ENCODE measurements around the gene RAB5B. TPM values are rescaled to one million over a fixed set of nuclear protein-coding genes. Genes with fewer than 3 reads are reported as not detected.

The RAB5B gene
- total RNA-seq, 1 donor from 2014 or later, result 150 TPM

DNA sequence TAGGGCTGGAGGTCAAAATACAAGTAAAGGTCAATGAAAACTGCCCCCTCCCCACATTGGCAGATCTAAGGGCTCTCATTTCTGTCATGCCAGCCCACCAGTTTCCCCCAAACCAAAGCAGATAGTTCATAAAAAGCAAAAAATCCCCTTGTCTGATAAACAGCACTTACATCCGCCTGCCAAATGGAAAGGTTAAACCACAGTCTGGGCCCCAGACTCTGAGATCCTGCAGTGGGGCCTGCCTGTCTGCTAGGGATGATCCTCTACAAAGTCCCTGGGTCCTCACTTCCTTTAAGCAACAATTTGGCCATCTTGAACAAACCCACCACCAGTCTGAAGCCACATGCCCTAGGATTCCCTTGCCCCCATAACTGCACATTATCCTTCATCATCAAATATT, 58.1 kb downstream of the RAB5B start:
- no peak overlapping the region for H3K4me3 ChIP-seq
- H3K27ac ChIP-seq, result no peak overlapping the region
- ATAC-seq (no peak), DNase-seq (no peak)
- peaks cover 9% of the 10 kb centered on the region for H3K4me1 ChIP-seq
- H3K27me3 ChIP-seq, result no peaks in the 10 kb centered on the region
- TF ChIP-seq, protein P1, sequence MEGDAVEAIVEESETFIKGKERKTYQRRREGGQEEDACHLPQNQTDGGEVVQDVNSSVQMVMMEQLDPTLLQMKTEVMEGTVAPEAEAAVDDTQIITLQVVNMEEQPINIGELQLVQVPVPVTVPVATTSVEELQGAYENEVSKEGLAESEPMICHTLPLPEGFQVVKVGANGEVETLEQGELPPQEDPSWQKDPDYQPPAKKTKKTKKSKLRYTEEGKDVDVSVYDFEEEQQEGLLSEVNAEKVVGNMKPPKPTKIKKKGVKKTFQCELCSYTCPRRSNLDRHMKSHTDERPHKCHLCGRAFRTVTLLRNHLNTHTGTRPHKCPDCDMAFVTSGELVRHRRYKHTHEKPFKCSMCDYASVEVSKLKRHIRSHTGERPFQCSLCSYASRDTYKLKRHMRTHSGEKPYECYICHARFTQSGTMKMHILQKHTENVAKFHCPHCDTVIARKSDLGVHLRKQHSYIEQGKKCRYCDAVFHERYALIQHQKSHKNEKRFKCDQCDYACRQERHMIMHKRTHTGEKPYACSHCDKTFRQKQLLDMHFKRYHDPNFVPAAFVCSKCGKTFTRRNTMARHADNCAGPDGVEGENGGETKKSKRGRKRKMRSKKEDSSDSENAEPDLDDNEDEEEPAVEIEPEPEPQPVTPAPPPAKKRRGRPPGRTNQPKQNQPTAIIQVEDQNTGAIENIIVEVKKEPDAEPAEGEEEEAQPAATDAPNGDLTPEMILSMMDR (IDR thresholded peaks at IDR 0.05), result no peak
- peaks cover 40% of the 10 kb centered on the region for H3K36me3 ChIP-seq
- no peaks in the 10 kb centered on the region for H3K9me3 ChIP-seq
- intact Hi-C loops (cut with DNase I), result no loop called here

DNA sequence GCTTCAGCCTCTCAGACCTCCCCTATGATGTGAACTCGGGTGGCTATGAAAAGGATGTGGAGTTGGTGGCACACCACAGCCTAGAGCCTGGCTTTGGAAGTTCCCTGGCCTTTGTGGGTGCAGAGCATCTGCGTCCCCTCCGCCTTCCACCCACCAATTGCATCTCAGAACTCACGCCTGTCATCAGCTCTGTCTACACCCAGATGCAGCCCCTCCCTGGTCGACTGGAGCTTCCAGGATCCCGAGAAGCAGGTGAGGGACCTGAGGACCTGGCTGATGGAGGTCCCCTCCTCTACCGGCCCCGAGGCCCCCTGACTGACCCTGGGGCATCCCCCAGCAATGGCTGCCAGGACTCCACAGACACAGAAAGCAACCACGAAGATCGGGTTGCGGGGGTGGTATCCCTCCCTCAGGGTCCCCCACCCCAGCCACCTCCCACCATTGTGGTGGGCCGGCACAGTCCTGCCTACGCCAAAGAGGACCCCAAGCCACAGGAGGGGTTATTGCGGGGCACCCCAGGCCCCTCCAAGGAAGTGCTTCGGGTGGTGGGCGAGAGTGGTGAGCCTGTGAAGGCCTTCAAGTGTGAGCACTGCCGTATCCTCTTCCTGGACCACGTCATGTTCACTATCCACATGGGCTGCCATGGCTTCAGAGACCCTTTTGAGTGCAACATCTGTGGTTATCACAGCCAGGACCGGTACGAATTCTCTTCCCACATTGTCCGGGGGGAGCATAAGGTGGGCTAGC, 60.9 kb downstream of the RAB5B start:
- Histone ChIP-seq H3K27me3 (no peaks in the 10 kb centered on the region), H3K27ac (no peak overlapping the region), H3K4me3 (no peak overlapping the region), H3K9me3 (no peaks in the 10 kb centered on the region), H3K36me3 (peaks cover 40% of the 10 kb centered on the region), H3K4me1 (no peaks in the 10 kb centered on the region)
- intact Hi-C loops (cut with DNase I), result no loop called here
- peak; percentile 28 for ATAC-seq
- TF ChIP-seq, protein P1 (IDR thresholded peaks at IDR 0.05), result no peak
- DNase-seq, result no peak

DNA sequence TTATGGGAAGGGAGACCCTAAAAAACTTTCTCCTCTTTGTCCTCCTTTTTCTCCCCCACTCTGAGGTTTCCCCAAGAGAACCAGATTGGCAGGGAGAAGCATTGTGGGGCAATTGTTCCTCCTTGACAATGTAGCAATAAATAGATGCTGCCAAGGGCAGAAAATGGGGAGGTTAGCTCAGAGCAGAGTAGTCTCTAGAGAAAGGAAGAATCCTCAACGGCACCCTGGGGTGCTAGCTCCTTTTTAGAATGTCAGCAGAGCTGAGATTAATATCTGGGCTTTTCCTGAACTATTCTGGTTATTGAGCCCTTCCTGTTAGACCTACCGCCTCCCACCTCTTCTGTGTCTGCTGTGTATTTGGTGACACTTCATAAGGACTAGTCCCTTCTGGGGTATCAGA, 63.3 kb downstream of the RAB5B start:
- no peak for DNase-seq
- Histone ChIP-seq H3K4me1 (peaks cover 5% of the 10 kb centered on the region), H3K27me3 (no peaks in the 10 kb centered on the region), H3K4me3 (no peak overlapping the region), H3K9me3 (no peaks in the 10 kb centered on the region), H3K27ac (no peak overlapping the region), H3K36me3 (peaks cover 35% of the 10 kb centered on the region)
- TF ChIP-seq, protein P1 (IDR thresholded peaks at IDR 0.05), result no peak
- no peak for ATAC-seq
- intact Hi-C loops (cut with DNase I), result no loop called here

DNA sequence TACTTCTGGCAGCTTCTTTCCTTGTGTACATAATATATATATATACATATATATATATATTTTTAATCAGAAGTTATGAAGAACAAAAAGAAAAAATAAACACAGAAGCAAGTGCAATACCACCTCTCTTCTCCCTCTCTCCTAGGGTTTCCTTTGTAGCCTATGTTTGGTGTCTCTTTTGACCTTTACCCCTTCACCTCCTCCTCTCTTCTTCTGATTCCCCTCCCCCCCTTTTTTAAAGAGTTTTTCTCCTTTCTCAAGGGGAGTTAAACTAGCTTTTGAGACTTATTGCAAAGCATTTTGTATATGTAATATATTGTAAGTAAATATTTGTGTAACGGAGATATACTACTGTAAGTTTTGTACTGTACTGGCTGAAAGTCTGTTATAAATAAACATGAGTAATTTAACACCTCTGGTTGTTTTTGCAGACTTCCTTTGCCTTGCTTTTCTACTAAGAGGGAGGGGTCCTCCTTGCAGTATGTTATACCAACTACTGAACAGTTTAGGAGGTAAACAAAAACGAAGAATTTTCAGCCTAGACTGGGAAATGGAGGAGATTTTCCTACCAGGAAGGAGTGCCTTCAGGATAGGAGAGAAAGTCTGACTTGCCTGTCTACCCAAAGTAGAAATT, 64.3 kb downstream of the RAB5B start:
- no peaks in the 10 kb centered on the region for H3K9me3 ChIP-seq
- DNase-seq (no peak), ATAC-seq (no peak)
- intact Hi-C loops (cut with DNase I), result no loop called here
- TF ChIP-seq, protein P1 (IDR thresholded peaks at IDR 0.05), result no peak
- H3K4me1 ChIP-seq, result peaks cover 12% of the 10 kb centered on the region
- peaks cover 33% of the 10 kb centered on the region for H3K36me3 ChIP-seq
- H3K27ac ChIP-seq, result no peak overlapping the region
- H3K27me3 ChIP-seq, result no peaks in the 10 kb centered on the region
- H3K4me3 ChIP-seq, result no peak overlapping the region

DNA sequence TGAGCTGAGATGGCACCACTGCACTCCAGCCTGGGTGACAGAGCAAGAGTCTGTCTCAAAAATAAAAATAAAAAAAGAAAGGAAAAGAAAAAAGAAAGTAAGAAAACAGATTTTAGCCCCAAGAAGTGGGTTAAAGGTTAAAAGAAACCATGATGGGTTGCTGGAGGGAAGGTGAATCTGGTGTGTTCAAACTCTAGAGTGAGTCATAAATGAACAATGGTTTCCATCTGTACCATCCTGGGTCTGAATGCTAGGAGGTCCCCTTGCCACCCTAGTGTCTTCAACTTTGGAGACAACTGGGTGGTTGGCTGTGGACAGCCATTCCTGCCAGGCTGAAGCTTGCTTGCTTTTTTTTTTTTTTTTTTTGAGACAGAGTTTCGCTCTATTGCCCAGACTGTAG, 66.3 kb downstream of the RAB5B start:
- ATAC-seq (no peak), DNase-seq (no peak)
- intact Hi-C loops (cut with DNase I), result loop anchor here (10.0 kb wide), 1 partner anchor 45 kb away; the partner anchor contains the start of gene SUOX
- Histone ChIP-seq H3K36me3 (peaks cover 39% of the 10 kb centered on the region), H3K27me3 (no peaks in the 10 kb centered on the region), H3K4me1 (peaks cover 19% of the 10 kb centered on the region), H3K27ac (no peak overlapping the region), H3K4me3 (no peak overlapping the region), H3K9me3 (no peaks in the 10 kb centered on the region)
- TF ChIP-seq, protein P1 (IDR thresholded peaks at IDR 0.05), result no peak

All from upper lobe of right lung (tissue), 1 donor.